ENCODE results near the gene PNCK.

The PNCK gene

DNA sequence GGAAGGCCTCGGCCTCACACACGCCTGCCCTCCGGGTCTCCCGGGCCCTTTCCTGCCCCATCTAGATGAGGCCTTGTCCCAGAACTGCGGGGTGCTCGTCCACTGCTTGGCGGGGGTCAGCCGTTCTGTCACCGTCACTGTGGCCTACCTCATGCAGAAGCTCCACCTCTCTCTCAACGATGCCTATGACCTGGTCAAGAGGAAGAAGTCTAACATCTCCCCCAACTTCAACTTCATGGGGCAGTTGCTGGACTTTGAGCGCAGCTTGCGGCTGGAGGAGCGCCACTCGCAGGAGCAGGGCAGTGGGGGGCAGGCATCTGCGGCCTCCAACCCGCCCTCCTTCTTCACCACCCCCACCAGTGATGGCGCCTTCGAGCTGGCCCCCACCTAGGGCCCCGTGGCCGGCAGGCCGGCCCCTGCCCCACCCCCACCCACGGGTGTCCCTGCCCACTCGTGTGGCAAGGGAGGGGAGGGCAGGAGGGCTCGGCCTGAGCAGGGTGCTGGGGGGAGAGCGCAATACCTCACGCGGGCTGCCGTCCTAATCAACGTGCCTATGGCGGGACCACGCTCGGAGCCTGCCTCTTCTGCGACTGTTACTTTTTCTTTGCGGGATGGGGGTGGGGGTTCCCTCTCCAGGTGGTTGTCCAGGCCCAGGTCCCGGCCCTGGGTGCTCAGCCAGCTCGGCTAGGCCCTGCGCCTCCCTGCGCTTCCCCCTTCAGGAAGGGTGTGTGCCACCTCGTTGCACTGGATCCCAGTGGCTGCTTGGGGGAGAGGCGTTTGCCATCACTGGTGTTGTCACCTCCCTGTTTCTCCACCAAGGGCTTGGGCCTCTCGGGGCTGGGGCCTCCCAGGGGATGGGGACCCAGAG is 23.5 kb downstream of the PNCK start:
- no peak for TF ChIP-seq GATA3 (IDR thresholded peaks at IDR 0.05; ENCODE audit: low read depth, low read length)
- no peak for TF ChIP-seq GATA2 (IDR thresholded peaks at IDR 0.05; ENCODE audit: low read depth, low read length)

DNA sequence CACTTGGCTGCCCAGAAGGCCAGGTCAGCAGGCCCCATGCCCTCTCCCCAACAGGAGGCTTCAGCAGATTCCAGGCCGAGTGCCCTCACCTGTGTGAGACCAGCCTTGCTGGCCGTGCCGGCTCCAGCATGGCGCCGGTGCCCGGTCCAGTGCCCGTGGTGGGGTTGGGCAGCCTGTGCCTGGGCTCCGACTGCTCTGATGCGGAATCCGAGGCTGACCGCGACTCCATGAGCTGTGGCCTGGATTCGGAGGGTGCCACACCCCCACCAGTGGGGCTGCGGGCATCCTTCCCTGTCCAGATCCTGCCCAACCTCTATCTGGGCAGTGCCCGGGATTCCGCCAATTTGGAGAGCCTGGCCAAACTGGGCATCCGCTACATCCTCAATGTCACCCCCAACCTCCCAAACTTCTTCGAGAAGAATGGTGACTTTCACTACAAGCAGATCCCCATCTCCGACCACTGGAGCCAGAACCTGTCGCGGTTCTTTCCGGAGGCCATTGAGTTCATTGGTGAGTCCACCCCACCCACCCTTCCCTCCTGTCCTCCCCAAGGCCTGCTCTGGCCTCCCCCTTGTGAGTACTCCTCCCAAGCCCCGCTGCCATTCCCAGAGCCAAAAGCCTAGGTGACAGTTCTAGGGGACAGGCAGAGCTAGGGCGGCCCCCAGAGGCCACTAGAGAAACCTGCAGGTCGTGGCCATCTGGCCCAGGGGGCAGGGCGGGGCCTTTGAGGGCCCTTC is 24.3 kb downstream of the PNCK start:
- no peak for TF ChIP-seq GATA2 (IDR thresholded peaks at IDR 0.05; ENCODE audit: low read depth, low read length)
- no peak for TF ChIP-seq GATA3 (IDR thresholded peaks at IDR 0.05; ENCODE audit: low read depth, low read length)

DNA sequence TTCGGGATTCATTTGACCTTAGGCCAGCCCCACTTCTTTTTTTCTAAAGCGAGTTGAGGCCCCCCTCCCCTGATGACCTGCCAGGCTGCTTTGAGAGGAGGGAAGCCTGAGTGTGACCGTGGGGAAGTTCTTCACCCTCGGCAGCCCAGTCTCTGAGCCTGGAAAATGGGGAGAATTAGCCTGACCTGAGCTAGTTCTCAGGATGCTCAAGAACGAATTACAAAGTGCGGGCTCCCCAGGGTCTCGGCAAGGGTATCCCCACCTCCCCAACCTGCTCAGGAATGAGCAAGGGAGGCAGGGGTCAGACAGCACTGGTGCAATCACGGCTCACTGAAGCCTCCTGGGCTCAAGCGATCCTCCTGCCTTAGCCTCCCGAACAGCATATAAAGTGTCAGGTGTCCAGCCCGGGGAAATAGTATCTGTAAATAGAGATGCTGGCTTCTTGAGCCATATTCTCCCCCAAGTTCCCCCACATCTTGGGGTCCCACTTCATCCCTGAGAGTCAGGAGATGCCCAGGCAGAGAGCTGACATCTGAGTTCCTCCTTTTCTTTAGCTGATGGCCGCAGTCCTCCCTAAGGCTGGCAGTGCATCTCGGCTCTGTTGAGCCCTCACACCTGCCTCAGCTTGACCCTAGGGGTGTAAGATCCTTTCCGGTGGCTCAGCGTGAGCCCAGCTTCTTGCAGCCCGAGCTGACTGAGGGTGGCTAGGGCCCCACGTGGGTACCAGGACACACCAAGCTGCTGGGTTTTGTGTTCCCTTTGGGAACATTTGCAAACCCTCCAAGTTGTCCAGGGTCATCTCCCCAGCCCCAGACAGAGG is 25.0 kb downstream of the PNCK start:
- TF ChIP-seq GATA3 (IDR thresholded peaks at IDR 0.05; ENCODE audit: low read depth, low read length) (no peak), GATA2 (IDR thresholded peaks at IDR 0.05; ENCODE audit: low read depth, low read length) (no peak)

DNA sequence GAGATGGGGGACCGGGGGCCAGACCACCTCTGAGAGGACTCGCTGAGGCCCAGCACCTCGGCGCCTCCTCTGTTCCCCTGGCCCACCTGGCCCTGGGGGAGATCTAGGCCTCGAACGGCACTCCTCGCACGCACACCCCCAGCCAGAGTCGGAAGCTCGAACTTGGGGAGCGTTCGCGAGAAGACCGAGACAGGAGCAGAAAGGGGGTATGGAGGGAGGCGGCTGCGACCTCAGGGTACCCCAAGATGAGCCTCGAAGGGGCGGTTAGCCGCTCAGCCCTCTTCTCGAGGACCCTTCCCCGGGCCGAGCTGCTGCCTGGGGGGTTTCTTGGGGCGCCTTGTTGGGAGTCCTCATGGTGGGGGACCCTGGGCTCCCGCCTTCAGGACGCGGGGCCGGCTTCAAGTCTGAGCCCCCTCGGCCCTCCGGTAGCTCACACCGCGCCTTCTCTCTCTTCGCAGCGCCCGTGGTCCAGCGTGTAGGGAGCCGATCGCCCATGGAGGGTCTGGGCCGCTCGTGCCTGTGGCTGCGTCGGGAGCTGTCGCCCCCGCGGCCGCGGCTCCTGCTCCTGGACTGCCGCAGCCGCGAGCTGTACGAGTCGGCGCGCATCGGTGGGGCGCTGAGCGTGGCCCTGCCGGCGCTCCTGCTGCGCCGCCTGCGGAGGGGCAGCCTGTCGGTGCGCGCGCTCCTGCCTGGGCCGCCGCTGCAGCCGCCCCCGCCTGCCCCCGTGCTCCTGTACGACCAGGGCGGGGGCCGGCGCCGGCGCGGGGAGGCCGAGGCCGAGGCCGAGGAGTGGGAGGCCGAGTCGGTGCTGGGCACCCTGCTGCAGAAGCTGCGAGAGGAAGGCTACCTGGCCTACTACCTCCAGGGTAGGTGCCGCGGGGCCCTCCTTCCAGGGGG is 25.9 kb downstream of the PNCK start:
- TF ChIP-seq GATA2 (IDR thresholded peaks at IDR 0.05; ENCODE audit: low read depth, low read length) (no peak), GATA3 (IDR thresholded peaks at IDR 0.05; ENCODE audit: low read depth, low read length) (no peak)

DNA sequence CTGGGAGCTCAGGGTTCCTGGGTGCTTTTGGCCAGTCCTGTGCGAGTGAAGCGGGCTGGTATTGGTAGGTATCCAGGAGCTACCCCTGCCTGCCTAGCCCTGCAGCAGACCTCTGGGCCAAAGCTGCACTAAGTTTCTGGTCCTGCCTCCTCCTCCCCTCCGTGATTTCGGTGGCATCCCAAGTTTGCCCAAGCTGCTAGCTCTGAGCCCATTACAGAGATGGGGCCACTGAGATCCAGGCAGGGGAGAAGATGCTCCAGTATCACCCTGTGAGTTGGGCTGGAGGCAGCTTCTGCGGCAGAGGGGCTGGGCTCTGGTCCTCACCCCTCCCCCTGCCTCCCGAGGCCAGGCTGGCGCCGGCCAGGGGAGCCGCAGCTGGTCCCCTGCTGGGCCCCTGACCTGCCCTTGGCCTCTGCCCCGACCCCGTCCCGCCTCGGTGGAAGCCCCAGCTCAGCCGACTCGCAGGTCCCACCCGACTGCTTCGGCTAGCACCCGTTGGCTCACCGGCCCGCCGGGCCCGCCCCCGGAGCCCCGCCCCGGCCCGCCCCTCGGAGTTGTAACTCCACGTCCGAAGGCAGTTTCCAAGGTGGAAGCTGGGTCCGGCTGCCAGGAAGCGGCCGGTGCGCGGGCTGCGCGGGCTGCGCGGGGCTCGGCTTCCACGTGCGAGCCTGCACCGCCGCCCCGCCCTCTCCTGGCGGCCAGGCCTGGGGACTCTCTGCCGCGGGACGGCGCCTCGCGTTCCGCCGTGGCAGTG is 26.8 kb downstream of the PNCK start, which contains the start of gene DUSP9:
Gene DUSP9, plus strand, starts transcription at position 584 of the 754 bp plus-strand sequence. CDS start 751 bp downstream, outside the sequence.
- TF ChIP-seq GATA3 (IDR thresholded peaks at IDR 0.05; ENCODE audit: low read depth, low read length) (no peak), GATA2 (IDR thresholded peaks at IDR 0.05; ENCODE audit: low read depth, low read length) (no peak)

DNA sequence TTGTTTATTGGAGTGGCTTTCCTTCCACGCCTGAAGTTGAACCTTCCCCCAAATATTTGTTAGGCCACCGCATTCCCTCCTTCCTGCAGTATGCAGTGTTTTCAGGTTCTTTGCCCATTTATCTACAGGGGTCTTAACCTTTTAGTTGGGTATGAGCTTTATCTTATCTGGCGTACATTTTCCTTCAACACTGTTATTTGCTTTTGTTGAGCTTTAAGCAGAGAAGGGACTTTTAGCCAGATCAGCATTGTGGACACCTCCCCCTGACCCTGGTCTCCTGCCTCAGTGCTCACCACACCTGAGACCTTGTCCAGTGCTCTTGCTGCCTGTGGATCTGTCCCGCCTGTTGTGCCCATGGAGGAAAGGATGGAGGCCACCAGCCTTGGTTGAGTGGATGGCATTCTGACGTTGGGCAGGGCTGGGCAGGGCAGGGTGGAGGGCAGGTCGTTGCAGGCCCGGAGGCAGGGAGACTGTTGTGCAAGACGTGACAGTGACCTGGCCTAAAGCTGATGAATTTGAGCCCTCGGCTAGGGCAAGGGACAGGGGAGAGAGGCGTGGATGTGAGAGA is 27.6 kb downstream of the PNCK start:
- TF ChIP-seq GATA3 (IDR thresholded peaks at IDR 0.05; ENCODE audit: low read depth, low read length): no peak
- TF ChIP-seq GATA2 (IDR thresholded peaks at IDR 0.05; ENCODE audit: low read depth, low read length): no peak

DNA sequence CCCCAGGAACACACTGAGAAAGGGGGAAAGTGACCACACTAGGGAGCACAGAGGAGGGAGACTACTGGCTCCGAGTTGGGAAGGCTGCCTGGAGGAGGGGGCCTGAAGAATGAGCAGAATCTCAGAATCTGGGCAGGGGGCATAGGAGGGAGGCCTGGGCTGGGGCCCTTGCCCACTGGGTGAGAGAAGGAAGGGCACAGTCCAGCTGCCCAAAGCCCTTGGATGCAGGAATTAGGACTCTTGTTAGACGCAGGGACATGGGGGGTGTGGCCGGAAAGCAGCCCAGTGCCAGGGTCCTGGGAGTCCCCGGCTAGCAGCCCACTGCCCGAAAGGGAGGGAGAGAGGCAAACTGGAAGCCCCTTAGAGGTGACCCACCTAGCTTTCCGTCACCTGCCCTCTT is 28.5 kb downstream of the PNCK start:
- no peak for TF ChIP-seq GATA2 (IDR thresholded peaks at IDR 0.05; ENCODE audit: low read depth, low read length)
- no peak for TF ChIP-seq GATA3 (IDR thresholded peaks at IDR 0.05; ENCODE audit: low read depth, low read length)

DNA sequence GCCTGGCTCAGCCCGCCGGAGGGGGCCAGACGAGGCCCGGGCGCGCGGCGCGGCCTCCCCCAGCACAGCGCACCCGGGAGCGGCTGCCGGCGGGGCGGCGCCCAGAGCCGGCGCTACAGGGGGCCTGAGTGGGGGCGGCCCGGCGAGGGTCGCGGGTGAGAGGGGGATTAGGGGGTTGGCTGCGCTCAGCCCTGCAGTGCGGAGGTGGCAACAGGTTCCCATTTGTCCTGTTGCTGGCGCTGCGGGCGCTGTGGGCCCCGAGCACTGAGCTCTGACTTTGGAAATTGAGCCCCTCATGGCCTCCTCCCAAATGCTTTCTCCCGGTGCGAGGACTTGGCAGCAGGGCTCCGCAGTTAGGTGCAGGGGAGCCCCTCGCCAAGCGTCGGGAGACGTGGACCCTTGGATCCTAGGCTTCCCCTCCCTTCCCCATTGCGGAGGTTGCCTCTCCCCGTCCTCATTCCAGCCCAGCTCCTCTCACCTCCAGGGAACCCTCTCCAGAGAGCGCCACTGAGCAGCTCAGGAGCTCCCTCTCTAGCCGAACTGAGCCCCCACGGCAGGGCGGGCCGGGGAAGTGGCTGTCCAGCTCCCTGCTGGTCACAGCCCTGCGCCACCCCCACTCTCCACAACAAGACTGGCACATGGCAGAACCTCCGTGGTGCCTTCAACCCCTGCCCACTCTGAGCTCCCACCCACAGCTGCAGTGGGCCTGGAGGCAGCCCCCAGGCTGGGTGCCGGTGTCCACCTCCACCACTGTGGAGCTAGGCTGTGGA is 29.1 kb downstream of the PNCK start:
- no peak for TF ChIP-seq GATA3 (IDR thresholded peaks at IDR 0.05; ENCODE audit: low read depth, low read length)
- no peak for TF ChIP-seq GATA2 (IDR thresholded peaks at IDR 0.05; ENCODE audit: low read depth, low read length)

DNA sequence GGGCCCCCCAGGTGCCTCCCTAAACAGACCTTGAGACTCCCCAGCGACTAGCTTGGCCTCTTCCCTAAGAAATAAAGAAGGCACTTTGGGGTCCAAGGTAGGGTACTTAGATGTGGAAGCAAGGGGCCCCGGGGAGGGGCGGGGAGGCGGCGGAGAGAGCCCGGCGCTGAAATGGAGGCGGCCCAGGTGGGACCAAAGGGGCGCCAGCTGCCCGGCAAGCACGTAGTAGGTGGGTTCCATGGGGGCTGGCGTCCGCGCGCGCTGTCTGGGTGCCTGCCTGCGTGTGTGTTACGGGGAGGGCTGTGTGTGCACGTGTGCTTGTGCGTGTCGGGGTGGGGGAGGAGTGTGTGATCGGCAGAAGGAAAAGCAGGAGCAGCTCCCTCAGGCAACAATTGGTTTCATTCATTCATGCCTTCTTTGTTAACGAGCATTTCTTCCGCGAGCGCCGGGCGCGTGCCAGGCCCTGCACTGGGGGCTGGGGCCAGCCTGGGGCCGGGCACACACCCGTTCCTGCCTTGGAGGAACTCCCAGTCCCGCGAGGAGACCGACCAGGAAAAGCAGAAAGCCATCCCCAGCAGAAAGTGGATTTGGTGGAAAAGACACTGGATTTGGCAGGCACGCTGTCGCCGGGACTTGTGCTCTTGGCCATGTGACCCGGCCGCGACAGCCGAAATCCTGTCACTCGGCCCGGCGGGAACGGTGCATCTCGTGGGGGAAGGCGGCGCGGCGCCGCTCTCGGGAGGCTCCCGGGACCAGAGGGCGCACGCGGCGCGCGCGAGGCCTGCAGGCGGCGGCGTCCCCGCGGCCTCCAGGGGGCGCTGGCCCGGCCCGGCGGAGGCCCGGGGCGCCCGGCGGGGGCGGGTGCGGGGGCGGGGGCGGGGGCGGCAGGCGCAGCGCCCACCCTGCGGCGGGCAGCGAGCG is 29.9 kb downstream of the PNCK start:
- TF ChIP-seq GATA3 (IDR thresholded peaks at IDR 0.05; ENCODE audit: low read depth, low read length) (no peak), GATA2 (IDR thresholded peaks at IDR 0.05; ENCODE audit: low read depth, low read length) (no peak)

DNA sequence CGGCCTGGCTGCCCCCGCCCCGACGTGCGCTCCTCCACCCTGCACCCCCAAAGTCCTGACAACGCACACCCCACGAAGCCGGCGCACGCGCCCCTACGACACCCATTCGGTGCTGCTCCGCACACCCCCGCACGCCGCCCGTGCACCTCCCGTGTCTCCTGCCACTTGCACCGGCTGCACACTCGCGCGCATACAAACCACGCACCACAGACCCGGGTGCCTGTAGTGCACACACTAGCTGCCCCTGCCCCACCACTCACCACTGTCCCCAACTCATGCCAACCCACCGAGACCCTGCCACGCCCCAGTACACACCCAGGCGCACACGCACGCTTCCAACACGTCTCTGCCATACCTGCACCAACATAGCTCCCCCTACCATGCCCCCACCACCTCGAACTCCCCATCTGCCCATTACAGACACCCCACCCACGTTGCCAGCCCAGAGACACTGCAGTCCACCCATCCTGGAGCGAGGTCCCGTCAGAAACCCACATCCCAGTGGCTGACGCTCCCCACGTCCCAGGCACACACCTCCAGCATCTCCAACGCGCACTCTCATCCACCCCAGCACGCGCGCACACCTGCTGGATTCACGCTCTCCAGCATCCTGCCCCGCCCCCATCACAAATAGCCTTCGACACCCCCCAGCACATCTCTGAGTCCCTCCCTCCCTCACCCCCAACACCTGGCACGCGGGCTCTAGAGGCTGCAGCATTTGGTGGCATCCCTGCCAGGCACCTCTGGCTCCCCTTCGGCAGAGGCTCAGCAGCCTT is 30.8 kb downstream of the PNCK start:
- no peak for TF ChIP-seq GATA3 (IDR thresholded peaks at IDR 0.05; ENCODE audit: low read depth, low read length)
- TF ChIP-seq GATA2 (IDR thresholded peaks at IDR 0.05; ENCODE audit: low read depth, low read length): no peak

Data from SH-SY5Y (cell line).